ENCODE results near the gene CETP.
"Not testable (repeated sequence)": the region's sequence is repeated elsewhere in the genome, so short reads cannot be mapped to it uniquely, and the experiment has no call there.

The CETP gene

GRCh38 chr16:56961851-56962281 is at the start of gene CETP:
TSS of gene CETP (plus strand) at chr16:56961950. CDS start at chr16:56961980, 30 bp downstream.
- no peak for DNase-seq

GRCh38 chr16:56912746-56913708 is 48.7 kb upstream of the CETP start:
- no peak for DNase-seq

- DNase-seq, result no peak
Measured at GRCh38 chr16:56914896-56915295, 46.9 kb upstream of the CETP start.

GRCh38 chr16:56915336-56916119 is 46.2 kb upstream of the CETP start:
- no peak for DNase-seq

- no peak for DNase-seq
Measured at GRCh38 chr16:56916571-56917403, 45.0 kb upstream of the CETP start.

GRCh38 chr16:56918467-56919012 is 43.2 kb upstream of the CETP start:
- DNase-seq, result no peak

GRCh38 chr16:56919099-56919800 is 42.5 kb upstream of the CETP start:
- no peak for DNase-seq

- no peak for DNase-seq
Measured at GRCh38 chr16:56921571-56921970, 40.2 kb upstream of the CETP start.

- DNase-seq, result no peak
Measured at GRCh38 chr16:56923481-56924091, 38.2 kb upstream of the CETP start.

- DNase-seq, result no peak
Measured at GRCh38 chr16:56927471-56927870, 34.3 kb upstream of the CETP start.

- no peak for DNase-seq
Measured at GRCh38 chr16:56929639-56930038, 32.1 kb upstream of the CETP start.

- DNase-seq, result peak; percentile 85
Measured at GRCh38 chr16:56930486-56931270, 31.1 kb upstream of the CETP start.

- no peak for DNase-seq
Measured at GRCh38 chr16:56931271-56931891, 30.4 kb upstream of the CETP start.

- peak; percentile 93 for DNase-seq
Measured at GRCh38 chr16:56931892-56932720, 29.6 kb upstream of the CETP start, which contains the start of gene HERPUD1. TSS of gene HERPUD1 (plus strand) at chr16:56932142. CDS start at chr16:56932245, 103 bp downstream.

- DNase-seq, result no peak
Measured at GRCh38 chr16:56932721-56933619, 28.8 kb upstream of the CETP start.

- no peak for DNase-seq
Measured at GRCh38 chr16:56933828-56934598, 27.7 kb upstream of the CETP start.

GRCh38 chr16:56934599-56935145 is 27.1 kb upstream of the CETP start:
- not testable (repeated sequence) for DNase-seq

Data from NCI-H2107 (cell line).